Tibial artery (tissue), 4 donors: ENCODE measurements around the gene PRC1.

Experiments
- DNase-seq, 2 donors: peaks; one replicate each; pipeline ENCODE4 v3.0.0-alpha.2; 2019
- H3K27ac ChIP-seq, 2 donors: fragments of 200-600 bp; sonication (generic) in 1 of 2; 1 replicate in 1 of 2; 2 replicates in 1 of 2; pipeline ENCODE4 v1.5.1; 2018 to 2019; ENCODE audit warnings: mild to moderate bottlenecking in 1 of 2
- H3K27me3 ChIP-seq, 2 donors: fragments of 200-600 bp; sonication (generic) in 1 of 2; one replicate each; pipeline versions ENCODE4 v1.5.1 to v1.6.0; 2016 to 2019
- H3K36me3 ChIP-seq, 3 donors: fragments of 200-600 bp; sonication (generic) in 2 of 3; one replicate each; pipeline ENCODE4 v1.5.1; 2016 to 2019; ENCODE audit warnings: mild to moderate bottlenecking in 2 of 3
- H3K4me1 ChIP-seq, 4 donors: fragments of 200-600 bp; sonication (generic) in 2 of 4; 1 replicate in 3 of 4; 2 replicates in 1 of 4; pipeline ENCODE4 v1.5.1; 2016 to 2019
- H3K4me3 ChIP-seq, 2 donors: fragments of 200-600 bp; sonication (generic) in 1 of 2; 1 replicate in 1 of 2; 2 replicates in 1 of 2; pipeline ENCODE4 v1.5.1; 2018 to 2019; ENCODE audit warnings: mild to moderate bottlenecking in 2 of 2
- H3K9me3 ChIP-seq, 3 donors: fragments of 200-600 bp; sonication (generic) in 1 of 3; one replicate each; pipeline ENCODE4 v1.5.1; 2016 to 2019
- intact Hi-C: fragments of 100-400 bp; cut with DNase I; formaldehyde crosslinking; loops from one replicate; pipeline ENCODE4 v1.15.0; 2023; ENCODE audit warnings: low total_unique reads
- TF ChIP-seq, protein P1 (sequence below), 2 experiments: fragments of 200-600 bp in 1 of 2; fragments of 450-650 bp in 1 of 2; IDR thresholded peaks; one replicate each; pipeline ENCODE4 v1.5.1; 2017 to 2019; ENCODE audit warnings: antibody characterized with exemption in 2 of 2, mild to moderate bottlenecking in 1 of 2, moderate library complexity in 1 of 2

PRC1 gene

DNA sequence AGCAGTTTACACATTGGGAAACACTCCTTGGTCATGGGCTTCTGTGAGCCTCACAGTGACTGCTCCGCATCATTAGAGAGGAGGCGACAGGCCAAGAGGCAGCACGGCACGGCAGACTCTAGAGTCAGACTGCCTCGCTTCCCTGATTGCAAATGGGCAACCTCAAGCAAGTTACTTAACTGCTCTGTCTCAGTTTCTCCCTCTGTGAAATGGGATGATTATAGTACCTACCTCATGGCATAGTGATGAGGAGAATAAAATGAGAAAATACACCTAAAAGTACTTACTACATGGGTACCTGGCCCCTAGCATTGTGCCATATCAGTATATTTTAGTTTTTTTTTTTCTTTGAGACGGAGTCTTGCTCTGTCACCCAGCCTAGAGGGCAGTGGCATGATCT lies 43.7 kb downstream of the PRC1 start:
- Histone ChIP-seq H3K4me1 (peaks cover 0 to 9% (median 7%) of the 10 kb centered on the region in 4 donors), H3K9me3 (no peaks in the 10 kb centered on the region), H3K36me3 (peaks cover 48 to 84% (median 77%) of the 10 kb centered on the region in 3 donors), H3K27ac (no peak overlapping the region), H3K4me3 (no peak overlapping the region), H3K27me3 (no peaks in the 10 kb centered on the region)
- intact Hi-C loops, result no loop called here
- DNase-seq, result no peak
- TF ChIP-seq, protein P1, sequence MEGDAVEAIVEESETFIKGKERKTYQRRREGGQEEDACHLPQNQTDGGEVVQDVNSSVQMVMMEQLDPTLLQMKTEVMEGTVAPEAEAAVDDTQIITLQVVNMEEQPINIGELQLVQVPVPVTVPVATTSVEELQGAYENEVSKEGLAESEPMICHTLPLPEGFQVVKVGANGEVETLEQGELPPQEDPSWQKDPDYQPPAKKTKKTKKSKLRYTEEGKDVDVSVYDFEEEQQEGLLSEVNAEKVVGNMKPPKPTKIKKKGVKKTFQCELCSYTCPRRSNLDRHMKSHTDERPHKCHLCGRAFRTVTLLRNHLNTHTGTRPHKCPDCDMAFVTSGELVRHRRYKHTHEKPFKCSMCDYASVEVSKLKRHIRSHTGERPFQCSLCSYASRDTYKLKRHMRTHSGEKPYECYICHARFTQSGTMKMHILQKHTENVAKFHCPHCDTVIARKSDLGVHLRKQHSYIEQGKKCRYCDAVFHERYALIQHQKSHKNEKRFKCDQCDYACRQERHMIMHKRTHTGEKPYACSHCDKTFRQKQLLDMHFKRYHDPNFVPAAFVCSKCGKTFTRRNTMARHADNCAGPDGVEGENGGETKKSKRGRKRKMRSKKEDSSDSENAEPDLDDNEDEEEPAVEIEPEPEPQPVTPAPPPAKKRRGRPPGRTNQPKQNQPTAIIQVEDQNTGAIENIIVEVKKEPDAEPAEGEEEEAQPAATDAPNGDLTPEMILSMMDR (IDR thresholded peaks at IDR 0.05), result no peak

DNA sequence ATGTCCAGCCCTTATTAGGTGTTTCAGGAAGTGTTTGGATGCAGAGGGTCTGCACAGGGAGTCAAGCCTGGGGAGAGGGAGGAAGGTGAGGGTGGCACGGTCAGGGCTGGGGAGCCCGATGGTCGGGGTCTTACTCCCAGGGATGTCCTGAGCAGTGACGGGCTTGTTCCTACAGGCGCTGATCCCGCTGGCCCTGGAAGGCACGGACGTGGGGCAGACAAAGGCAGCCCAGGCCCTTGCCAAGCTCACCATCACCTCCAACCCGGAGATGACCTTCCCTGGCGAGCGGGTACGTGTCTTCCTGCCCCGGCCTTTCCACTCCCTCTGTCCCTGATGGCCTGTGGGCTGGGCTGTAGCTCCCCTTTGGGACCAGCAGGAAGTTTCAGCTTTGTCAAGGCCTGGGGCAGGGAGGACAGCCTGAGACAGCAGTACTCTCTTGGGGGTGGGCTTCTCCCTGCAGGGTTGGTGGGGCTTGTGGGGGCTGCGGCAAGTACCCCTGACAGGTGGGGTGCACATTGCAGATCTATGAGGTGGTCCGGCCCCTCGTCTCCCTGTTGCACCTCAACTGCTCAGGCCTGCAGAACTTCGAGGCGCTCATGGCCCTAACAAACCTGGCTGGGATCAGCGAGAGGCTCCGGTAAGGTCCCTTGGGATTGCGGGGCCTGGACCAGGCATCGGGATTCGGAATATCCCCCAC lies 44.2 kb downstream of the PRC1 start:
- DNase-seq, result no peak
- Histone ChIP-seq H3K9me3 (no peaks in the 10 kb centered on the region), H3K4me1 (peaks cover 0 to 3% (median 2%) of the 10 kb centered on the region in 4 donors), H3K4me3 (no peak overlapping the region), H3K27ac (no peak overlapping the region), H3K36me3 (peaks cover 51 to 89% (median 83%) of the 10 kb centered on the region in 3 donors), H3K27me3 (no peaks in the 10 kb centered on the region)
- intact Hi-C loops, result no loop called here
- TF ChIP-seq, protein P1 (IDR thresholded peaks at IDR 0.05), result no peak

DNA sequence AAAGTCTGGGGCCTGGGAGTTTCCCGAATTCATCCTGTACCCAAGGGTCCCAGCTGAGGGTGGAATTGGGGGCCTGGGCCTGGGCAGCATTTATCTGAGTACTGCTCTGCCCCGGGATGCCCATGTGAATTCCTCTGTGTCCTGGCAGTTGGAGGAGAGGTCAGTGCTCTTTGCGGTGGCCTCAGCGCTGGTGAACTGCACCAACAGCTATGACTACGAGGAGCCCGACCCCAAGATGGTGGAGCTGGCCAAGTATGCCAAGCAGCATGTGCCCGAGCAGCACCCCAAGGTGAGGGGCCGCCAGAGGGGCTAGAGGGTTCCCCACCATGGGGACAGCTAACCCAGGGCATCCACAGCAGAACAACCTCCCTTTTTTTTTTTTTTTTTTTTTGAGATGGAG lies 45.8 kb downstream of the PRC1 start:
- H3K9me3 ChIP-seq, result no peaks in the 10 kb centered on the region
- DNase-seq, result no peak
- H3K27ac ChIP-seq, result no peak overlapping the region
- intact Hi-C loops, result no loop called here
- no peaks in the 10 kb centered on the region for H3K4me1 ChIP-seq
- no peaks in the 10 kb centered on the region for H3K27me3 ChIP-seq
- TF ChIP-seq, protein P1 (IDR thresholded peaks at IDR 0.05), result no peak
- peaks cover 68 to 100% (median 95%) of the 10 kb centered on the region in 3 donors for H3K36me3 ChIP-seq
- H3K4me3 ChIP-seq, result no peak overlapping the region

DNA sequence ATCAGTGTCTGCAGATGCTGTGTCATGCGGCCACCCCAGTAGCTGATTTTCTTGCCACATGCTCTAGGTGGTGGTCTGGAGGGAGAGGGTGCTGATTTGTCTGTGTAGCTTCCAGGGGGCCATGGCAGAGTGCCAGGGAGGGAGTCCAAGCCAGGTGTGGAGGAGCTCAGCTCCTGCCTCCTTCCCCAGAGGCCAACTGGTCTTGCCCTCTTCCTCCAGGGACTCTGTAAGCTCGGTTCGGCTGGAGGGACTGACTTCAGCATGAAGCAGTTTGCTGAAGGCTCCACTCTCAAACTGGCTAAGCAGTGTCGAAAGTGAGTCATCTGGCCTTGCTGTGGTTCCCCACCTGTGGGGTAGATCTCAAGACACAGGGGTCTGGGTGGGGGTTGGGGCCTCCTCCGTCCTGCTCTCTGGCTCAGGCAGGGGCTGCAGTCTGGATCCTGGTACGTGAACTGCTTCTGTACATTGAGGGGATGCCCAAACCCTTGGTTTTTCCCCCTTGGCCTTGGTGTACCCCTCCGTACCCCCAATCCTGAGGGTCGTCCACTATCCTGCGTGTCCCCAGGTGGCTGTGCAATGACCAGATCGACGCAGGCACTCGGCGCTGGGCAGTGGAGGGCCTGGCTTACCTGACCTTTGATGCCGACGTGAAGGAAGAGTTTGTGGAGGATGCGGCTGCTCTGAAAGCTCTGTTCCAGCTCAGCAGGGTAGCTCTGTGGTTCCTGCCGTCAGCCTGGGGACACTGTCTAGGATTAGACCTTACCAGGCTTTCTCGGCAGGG lies 46.6 kb downstream of the PRC1 start:
- peaks cover 75 to 100% (median 95%) of the 10 kb centered on the region in 3 donors for H3K36me3 ChIP-seq
- no peaks in the 10 kb centered on the region for H3K9me3 ChIP-seq
- no peak overlapping the region for H3K4me3 ChIP-seq
- H3K27ac ChIP-seq, result no peak overlapping the region
- intact Hi-C loops, result no loop called here
- no peaks in the 10 kb centered on the region for H3K27me3 ChIP-seq
- H3K4me1 ChIP-seq, result no peaks in the 10 kb centered on the region
- DNase-seq, result no peak
- TF ChIP-seq, protein P1 (IDR thresholded peaks at IDR 0.05), result no peak

DNA sequence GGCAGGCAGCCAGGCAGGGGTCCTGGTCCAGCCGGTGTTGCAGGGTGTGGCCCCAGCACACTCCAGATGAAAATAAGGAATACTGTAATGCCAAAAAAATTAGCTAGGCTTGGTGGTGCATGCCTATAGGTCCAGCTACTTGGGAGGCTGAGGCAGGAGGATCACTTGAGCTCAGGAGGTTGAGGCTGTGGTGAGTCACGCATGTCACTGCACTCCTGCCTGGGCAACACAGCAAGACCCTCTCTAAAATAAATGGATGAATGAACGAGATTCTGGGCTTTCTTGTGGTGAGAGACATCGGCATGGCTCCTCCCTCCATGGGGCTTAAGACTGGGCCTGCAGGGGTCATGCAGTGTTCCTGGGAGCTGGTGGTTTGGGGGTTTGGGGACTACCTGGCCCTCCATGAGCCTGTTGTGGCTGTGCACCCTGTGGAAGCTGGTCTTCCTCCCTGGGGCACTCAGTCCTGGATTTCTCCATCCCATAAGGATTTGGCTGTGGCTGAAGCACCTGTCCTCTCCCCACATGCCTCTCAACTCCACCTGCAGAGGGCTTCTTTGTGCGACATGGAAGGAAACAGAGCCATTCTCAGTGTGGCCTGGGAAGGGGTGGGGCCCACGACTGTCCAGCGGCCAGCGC lies 47.3 kb downstream of the PRC1 start:
- Histone ChIP-seq H3K36me3 (peaks cover 82 to 100% (median 96%) of the 10 kb centered on the region in 3 donors), H3K4me1 (no peaks in the 10 kb centered on the region), H3K4me3 (no peak overlapping the region), H3K27me3 (no peaks in the 10 kb centered on the region), H3K27ac (no peak overlapping the region), H3K9me3 (no peaks in the 10 kb centered on the region)
- TF ChIP-seq, protein P1 (IDR thresholded peaks at IDR 0.05), result no peak
- intact Hi-C loops, result no loop called here
- no peak for DNase-seq
